Upper lobe of left lung (tissue), 4 donors: ENCODE data around the gene DOCK1.

ENCODE experiments used
- CTCF ChIP-seq, 6 experiments: fragments of 450-650 bp in 4 of 6; fragments of 200-600 bp in 2 of 6; sonication (generic) in 2 of 6; IDR thresholded peaks; one replicate each; pipeline ENCODE4 v1.5.1; 2016 to 2019; ENCODE audit warnings: antibody characterized with exemption in 6 of 6
- EP300 ChIP-seq, 4 donors: sonication (generic); formaldehyde crosslinking; IDR thresholded peaks; one replicate each; pipeline ENCODE4 v1.5.1; 2017; ENCODE audit warnings: antibody characterized with exemption in 4 of 4, control low read depth in 2 of 4
- POLR2A ChIP-seq, 4 donors: fragments of 450-650 bp; IDR thresholded peaks; one replicate each; pipeline ENCODE4 v1.5.1; 2016 to 2017; ENCODE audit warnings: antibody characterized with exemption in 4 of 4, mild to moderate bottlenecking in 2 of 4
- POLR2AphosphoS5 ChIP-seq, 2 donors: sonication (generic); formaldehyde crosslinking; IDR thresholded peaks; one replicate each; pipeline ENCODE4 v1.5.1; 2017; ENCODE audit warnings: antibody characterized with exemption in 2 of 2

- no peak for TF ChIP-seq CTCF (IDR thresholded peaks at IDR 0.05)
- no peak for TF ChIP-seq POLR2A (IDR thresholded peaks at IDR 0.05)
- no peak for TF ChIP-seq POLR2AphosphoS5 (IDR thresholded peaks at IDR 0.05)
- TF ChIP-seq EP300 (IDR thresholded peaks at IDR 0.05): no peak
These were observed 385.6 kb downstream of the DOCK1 start for GRCh38 chr10:127290850-127291249.
